HG03108 (cell line): ENCODE results near the gene LIPC.

Experiments
- ATAC-seq: cut with Tn5 transposase; IDR thresholded peaks from one replicate; pipeline ENCODE4 v1.9.1; 2021; ENCODE audit warnings: moderate library complexity; ENCODE audit not compliant: unreplicated experiment

The LIPC gene

GRCh38 chr15:58571491-58571890 lies 139.7 kb downstream of the LIPC start:
- no peak for ATAC-seq

GRCh38 chr15:58572521-58572920 lies 140.7 kb downstream of the LIPC start:
- ATAC-seq, result no peak

GRCh38 chr15:58573270-58573669 lies 141.5 kb downstream of the LIPC start:
- ATAC-seq, result no peak

GRCh38 chr15:58574631-58575030 lies 142.8 kb downstream of the LIPC start:
- ATAC-seq, result no peak

GRCh38 chr15:58575045-58575786 lies 143.4 kb downstream of the LIPC start:
- no peak for ATAC-seq

GRCh38 chr15:58576657-58577056 lies 144.9 kb downstream of the LIPC start:
- ATAC-seq, result no peak

GRCh38 chr15:58582160-58582559 lies 150.4 kb downstream of the LIPC start:
- ATAC-seq, result no peak

GRCh38 chr15:58583171-58583908 lies 151.5 kb downstream of the LIPC start:
- ATAC-seq, result no peak

GRCh38 chr15:58584789-58585461 lies 153.1 kb downstream of the LIPC start:
- ATAC-seq, result no peak

- peak; percentile 62 for ATAC-seq
These were observed 154.1 kb downstream of the LIPC start for GRCh38 chr15:58585693-58586443.

GRCh38 chr15:58587486-58587885 lies 155.7 kb downstream of the LIPC start:
- no peak for ATAC-seq

GRCh38 chr15:58588096-58588495 lies 156.3 kb downstream of the LIPC start:
- no peak for ATAC-seq

GRCh38 chr15:58589047-58589446 lies 157.3 kb downstream of the LIPC start:
- no peak for ATAC-seq

- no peak for ATAC-seq
These were observed 158.4 kb downstream of the LIPC start for GRCh38 chr15:58590236-58590635.

GRCh38 chr15:58590926-58591325 lies 159.1 kb downstream of the LIPC start:
- ATAC-seq, result no peak

GRCh38 chr15:58593870-58594269 lies 162.1 kb downstream of the LIPC start:
- no peak for ATAC-seq

- no peak for ATAC-seq
These were observed 163.1 kb downstream of the LIPC start for GRCh38 chr15:58594898-58595297.

GRCh38 chr15:58595516-58596263 lies 163.9 kb downstream of the LIPC start:
- ATAC-seq, result no peak

- no peak for ATAC-seq
These were observed 166.4 kb downstream of the LIPC start for GRCh38 chr15:58597943-58598828.
